Placental epithelial cell (primary cell): Measurements from ENCODE around the gene OR12D1. TPM values are rescaled to one million over a fixed set of nuclear protein-coding genes. Genes with fewer than 3 reads are reported as not detected.

Source experiments
- total RNA-seq: library from RNA; depleted of rRNA; stranded (reverse); fragments of >200 nt; gene quantifications from 2 replicates; pipeline ENCODE4 v1.2.3, GENCODE V29; 2012

The OR12D1 gene
- total RNA-seq: not detected in 2 replicates

DNA sequence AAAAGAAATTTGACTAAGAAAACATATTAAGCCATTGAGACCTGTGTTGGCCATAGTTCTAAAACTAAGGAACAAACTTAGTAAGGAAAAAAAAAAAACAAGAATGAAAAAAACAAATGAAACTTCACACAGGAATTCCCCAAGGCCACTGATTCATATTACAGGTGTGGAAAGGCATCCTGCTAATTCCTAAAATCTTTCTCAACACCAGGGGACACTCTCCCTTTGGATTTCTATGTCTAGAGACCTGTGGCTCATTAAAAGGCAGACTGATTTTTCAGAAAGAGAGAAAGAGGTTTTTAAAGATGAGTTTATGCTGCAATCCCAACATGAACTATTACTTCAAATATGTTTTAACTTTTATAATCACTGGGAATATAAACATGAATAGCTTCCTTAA, at the start of gene OR12D1:
Gene OR12D1, plus strand, starts transcription at position 341 of the 400 bp plus-strand sequence.

DNA sequence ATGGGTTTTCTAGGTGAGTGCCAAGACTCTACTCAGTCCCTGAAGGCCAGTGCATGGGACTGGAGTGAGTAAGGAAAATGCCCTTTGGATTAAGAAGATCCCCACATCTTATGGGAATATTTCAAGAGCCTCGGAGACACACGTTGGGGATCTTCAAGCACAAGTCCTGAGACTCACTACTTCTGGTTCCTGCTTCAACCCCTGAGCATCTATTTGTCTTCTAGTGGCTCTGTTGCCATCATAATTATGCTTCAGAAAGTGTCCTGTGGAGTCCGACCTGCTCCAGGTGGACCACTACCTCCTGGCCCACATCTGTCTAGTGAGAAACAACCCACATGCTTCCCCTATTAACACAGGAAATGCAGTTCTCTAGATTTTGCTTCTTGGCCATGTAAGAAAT, 46.0 kb upstream of the OR12D1 start, which contains the start of gene OR5V1:
Gene OR5V1, minus strand, starts transcription at position 101 of the 400 bp plus-strand sequence. CDS start 12,670 bp downstream, outside the sequence.

DNA sequence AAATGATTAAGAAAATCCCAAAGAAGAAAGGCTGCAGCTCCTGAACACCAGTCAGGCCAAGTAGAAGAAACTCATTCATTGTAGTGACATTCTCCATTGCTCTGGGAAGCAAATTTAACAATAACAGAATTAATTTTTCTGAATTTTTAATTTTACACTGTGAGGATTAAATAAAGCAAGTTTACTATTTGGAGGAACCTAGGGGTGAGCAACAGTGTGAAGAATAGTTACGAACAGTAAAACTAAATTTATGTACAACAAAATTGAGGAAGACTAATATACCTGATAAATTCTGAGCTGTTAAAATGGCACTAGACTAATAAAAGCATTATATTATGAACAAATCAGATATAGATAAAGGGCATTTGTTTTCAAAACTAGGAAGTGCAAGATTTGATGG, 39.5 kb upstream of the OR12D1 start, which contains the start of gene OR12D3:
Gene OR12D3, minus strand, starts transcription at position 101 of the 400 bp plus-strand sequence. Its CDS starts 4 bp downstream, at position 97.

DNA sequence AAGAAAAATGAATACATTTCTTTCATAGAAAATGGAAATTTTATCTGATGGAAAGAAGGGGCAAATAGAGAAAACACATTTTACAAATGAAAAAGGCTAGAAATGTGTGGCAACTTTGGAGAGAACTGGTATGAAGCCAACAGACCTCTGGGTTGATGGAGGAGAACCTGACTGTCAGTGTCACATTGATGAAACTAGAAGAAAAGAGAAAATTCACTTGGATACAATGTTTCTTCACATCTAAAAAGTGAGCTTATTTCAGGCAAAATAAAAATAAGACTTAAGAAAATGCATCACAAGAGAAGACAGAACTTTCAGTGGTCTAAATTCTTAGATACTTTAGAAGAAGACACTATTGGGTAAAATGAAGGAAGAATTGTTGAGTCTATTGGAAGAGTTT, 19.4 kb upstream of the OR12D1 start, which contains the start of gene OR12D2:
Gene OR12D2, plus strand, starts transcription at position 301 of the 400 bp plus-strand sequence. CDS start 1,069 bp downstream, outside the sequence.

DNA sequence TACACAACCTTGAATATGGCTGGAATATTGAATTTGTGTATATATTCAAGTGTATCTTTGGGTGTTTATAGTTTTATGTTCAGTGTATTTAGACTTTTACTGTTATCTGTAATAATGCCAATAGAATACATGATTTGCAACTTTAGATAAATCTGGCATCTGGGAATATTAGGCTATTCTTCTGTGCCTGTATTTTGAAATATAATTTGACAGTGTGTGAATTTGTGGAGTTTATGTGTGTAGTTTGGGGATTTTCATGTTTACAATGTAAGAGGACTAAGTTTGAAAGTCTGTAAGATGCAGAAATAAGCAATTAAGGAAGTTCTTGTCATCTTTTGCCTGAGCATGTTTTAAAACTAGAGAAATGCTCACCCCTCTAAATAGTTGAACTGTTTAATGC, 24.3 kb downstream of the OR12D1 start, which contains the start of gene OR10C1:
Gene OR10C1, plus strand, starts transcription at position 301 of the 400 bp plus-strand sequence. CDS start 710 bp downstream, outside the sequence.

DNA sequence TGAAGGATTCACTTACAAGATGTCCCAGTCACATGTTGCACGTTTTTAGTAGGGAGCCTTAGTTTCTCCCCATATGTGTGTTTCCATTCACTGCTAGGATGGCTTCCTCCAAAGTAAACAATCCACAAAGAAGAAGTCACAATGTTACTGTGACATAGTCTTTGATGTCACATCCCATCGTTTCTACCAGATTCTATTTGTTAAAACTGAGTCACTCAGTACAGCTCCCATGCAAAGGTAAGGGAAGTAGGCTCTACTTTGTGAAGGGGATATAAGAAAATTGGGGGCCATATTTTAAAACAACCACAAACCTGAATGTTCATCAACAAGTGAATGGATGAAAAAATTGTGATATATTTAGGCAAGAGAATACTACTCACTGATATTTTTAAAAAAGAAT, 42.2 kb downstream of the OR12D1 start, which contains the start of the genes OR11A1 and OR2H1:
Gene OR11A1, minus strand, starts transcription at position 101 of the 400 bp plus-strand sequence. CDS start 29,430 bp downstream, outside the sequence.
Gene OR2H1, plus strand, starts transcription at position 185 of the 400 bp plus-strand sequence. CDS start 4,615 bp downstream, outside the sequence.

Other genes with a start within 250 kb of the OR12D1 start
- gene OR2J2, start 244.0 kb upstream of the OR12D1 start, total RNA-seq: not detected in 2 replicates
- gene OR14J1, start 113.2 kb upstream of the OR12D1 start, total RNA-seq: not detected in 2 replicates
- gene OR5V1, start 46.1 kb upstream of the OR12D1 start, total RNA-seq: not detected in 2 replicates
- not detected in 2 replicates for gene OR12D3, start 39.6 kb upstream of the OR12D1 start, total RNA-seq
- not detected in 2 replicates for gene OR12D2, start 19.3 kb upstream of the OR12D1 start, total RNA-seq
- not detected in 2 replicates for gene OR10C1, start 24.4 kb downstream of the OR12D1 start, total RNA-seq
- gene OR11A1, start 42.1 kb downstream of the OR12D1 start, total RNA-seq: under 0.01 TPM in 1 of 2 replicates, not detected in the other
- not detected in 2 replicates for gene OR2H1, start 42.2 kb downstream of the OR12D1 start, total RNA-seq
- not detected in 2 replicates for gene MAS1L, start 73.0 kb downstream of the OR12D1 start, total RNA-seq
- gene UBD, start 144.8 kb downstream of the OR12D1 start, total RNA-seq: not detected in 2 replicates
- not detected in 2 replicates for gene OR2H2, start 170.2 kb downstream of the OR12D1 start, total RNA-seq
- gene GABBR1, start 218.3 kb downstream of the OR12D1 start, total RNA-seq: 11.3 and 25.9 TPM in 2 replicates
- not detected in 2 replicates for gene MOG, start 242.2 kb downstream of the OR12D1 start, total RNA-seq